Stimulated activated CD8-positive, alpha-beta memory T cell treated with anti-CD3 and anti-CD28 coated beads, Interleukin-15, amount 100 ng/mL, for 48 hours (primary cell): ENCODE data around the gene ANO7.

Source experiments
- DNase-seq, 2 donors: peaks; one replicate each; pipeline ENCODE4 v3.0.0-alpha.2; 2020; ENCODE audit warnings: low read depth in 2 of 2

Gene ANO7

GRCh38 chr2:241273210-241274020, 84.9 kb downstream of the ANO7 start:
- no peak for DNase-seq

- no peak for DNase-seq
Measured at GRCh38 chr2:241274127-241274526, 85.7 kb downstream of the ANO7 start.
